Loucy (cell line): Measurements from ENCODE around the gene RIMS1.

Source experiments
- EZH2phosphoT487 ChIP-seq: fragments of 200-600 bp; IDR thresholded peaks from 2 replicates; pipeline ENCODE4 v1.6.1; 2018; ENCODE audit warnings: antibody characterized with exemption, mild to moderate bottlenecking, moderate library complexity, borderline replicate concordance
- TF ChIP-seq, protein P1 (sequence below): fragments of 200-600 bp; sonication (generic); conservative IDR thresholded peaks from 2 replicates; pipeline ENCODE4 v1.5.1; 2014; ENCODE audit warnings: mild to moderate bottlenecking, antibody characterized with exemption, low read length

DNA sequence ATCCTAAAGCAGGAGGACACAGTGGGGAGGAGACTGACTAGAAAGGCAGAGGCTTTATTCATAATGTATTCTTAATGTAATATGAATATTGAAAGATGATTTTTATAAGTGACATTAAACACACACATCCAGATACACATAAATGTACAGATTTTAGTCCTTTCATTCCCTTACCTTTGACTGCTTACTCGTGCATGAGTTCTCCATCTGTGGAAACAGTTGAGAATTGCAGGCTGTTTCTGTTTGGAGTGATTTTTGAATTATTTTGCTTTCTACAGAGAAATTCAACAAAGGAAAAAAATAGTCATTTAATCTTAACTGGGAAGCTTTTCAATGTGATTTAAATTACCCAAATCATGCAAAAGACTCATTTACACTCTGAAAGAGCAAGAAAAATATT is 136.5 kb downstream of the RIMS1 start:
- TF ChIP-seq, protein P1, sequence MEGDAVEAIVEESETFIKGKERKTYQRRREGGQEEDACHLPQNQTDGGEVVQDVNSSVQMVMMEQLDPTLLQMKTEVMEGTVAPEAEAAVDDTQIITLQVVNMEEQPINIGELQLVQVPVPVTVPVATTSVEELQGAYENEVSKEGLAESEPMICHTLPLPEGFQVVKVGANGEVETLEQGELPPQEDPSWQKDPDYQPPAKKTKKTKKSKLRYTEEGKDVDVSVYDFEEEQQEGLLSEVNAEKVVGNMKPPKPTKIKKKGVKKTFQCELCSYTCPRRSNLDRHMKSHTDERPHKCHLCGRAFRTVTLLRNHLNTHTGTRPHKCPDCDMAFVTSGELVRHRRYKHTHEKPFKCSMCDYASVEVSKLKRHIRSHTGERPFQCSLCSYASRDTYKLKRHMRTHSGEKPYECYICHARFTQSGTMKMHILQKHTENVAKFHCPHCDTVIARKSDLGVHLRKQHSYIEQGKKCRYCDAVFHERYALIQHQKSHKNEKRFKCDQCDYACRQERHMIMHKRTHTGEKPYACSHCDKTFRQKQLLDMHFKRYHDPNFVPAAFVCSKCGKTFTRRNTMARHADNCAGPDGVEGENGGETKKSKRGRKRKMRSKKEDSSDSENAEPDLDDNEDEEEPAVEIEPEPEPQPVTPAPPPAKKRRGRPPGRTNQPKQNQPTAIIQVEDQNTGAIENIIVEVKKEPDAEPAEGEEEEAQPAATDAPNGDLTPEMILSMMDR: no peak
- TF ChIP-seq EZH2phosphoT487: no peak
